GM12878 (cell line): ENCODE measurements around the gene GLT8D1. TPM values are rescaled to one million over a fixed set of nuclear protein-coding genes. Genes with fewer than 3 reads are reported as not detected.

Source experiments
- ATAC-seq: fragments of 200-7000 bp; cut with Tn5 transposase; 3 replicates; pipeline ENCODE4 v1.9.1; 2020; ENCODE audit warnings: mild to moderate bottlenecking, moderate library complexity
- BruUV-seq: library from RNA; stranded (reverse); fragments of 400-500 nt; replicated peaks from 2 replicates; lab custom pipeline; 2021; lab: Mats Ljungman, UMichigan
- CTCF ChIA-PET: fragments of 300-600 bp; sonication (Branson Sonifier 250); formaldehyde crosslinking; extraction: SDS; loops from one replicate; lab custom pipeline; 2021; ENCODE audit warnings: inconsistent platforms; lab: Yijun Ruan, JAX
- POLR2A ChIA-PET: fragments of 350-600 bp; formaldehyde crosslinking; extraction: SDS; loops from one replicate; lab custom pipeline; 2021; ENCODE audit warnings: inconsistent platforms; lab: Charles Lee
- RAD21 ChIA-PET: fragments of 300-600 bp; sonication (Branson Sonifier 250); formaldehyde crosslinking; loops from one replicate; lab custom pipeline; 2023; ENCODE audit warnings: antibody characterized with exemption; ENCODE audit not compliant: unreplicated experiment; lab: Charles Lee
- SMC1A ChIA-PET: fragments of 300-600 bp; sonication (Branson Sonifier 250); formaldehyde crosslinking; loops from one replicate; lab custom pipeline; 2023; ENCODE audit not compliant: unreplicated experiment, uncharacterized antibody; lab: Charles Lee
- DNase-seq: peaks from one replicate; pipeline ENCODE4 v3.0.0-alpha.2; 2011; ENCODE audit warnings: low read depth, low spot score
- FAIRE-seq: peaks from 3 replicates; lab custom pipeline; 2011; peaks lifted over from hg19 to GRCh38; lab: Jason Lieb, UNC
- H2AFZ ChIP-seq: 2 replicates; pipeline ENCODE4 v1.6.0; 2011; ENCODE audit warnings: low read depth, low read length, control low read depth; ENCODE audit not compliant: control insufficient read depth
- H3K27ac ChIP-seq: 2 replicates; pipeline ENCODE4 v1.5.1; 2011; ENCODE audit warnings: control low read depth; ENCODE audit not compliant: control insufficient read depth, insufficient read depth
- H3K27me3 ChIP-seq, 2 experiments: replicated peaks in 1 of 2; 2 replicates each; pipeline versions ENCODE4 v1.6.0 to v1.6.1; 2011; ENCODE audit warnings: low read length in 1 of 2; ENCODE audit not compliant: control insufficient read depth in 2 of 2, insufficient read depth in 2 of 2
- H3K36me3 ChIP-seq, 2 experiments: 2 replicates each; pipeline ENCODE4 v1.5.1; 2011; ENCODE audit warnings: low read length in 1 of 2; ENCODE audit not compliant: control insufficient read depth in 2 of 2, insufficient read depth in 2 of 2
- H3K4me1 ChIP-seq: 2 replicates; pipeline ENCODE4 v1.6.1; 2011; ENCODE audit warnings: mild to moderate bottlenecking, low read length, moderate library complexity, mixed read lengths; ENCODE audit not compliant: control insufficient read depth, insufficient read depth
- H3K4me2 ChIP-seq: 2 replicates; pipeline ENCODE4 v1.6.0; 2011; ENCODE audit warnings: control low read depth; ENCODE audit not compliant: control insufficient read depth, insufficient read depth
- H3K4me3 ChIP-seq: fragments of 200-600 bp; sonication (generic); 2 replicates; pipeline ENCODE4 v1.5.1; 2016
- H3K79me2 ChIP-seq: 2 replicates; pipeline ENCODE4 v1.6.0; 2011; ENCODE audit warnings: low read length; ENCODE audit not compliant: control insufficient read depth, insufficient read depth
- H3K9ac ChIP-seq: 2 replicates; pipeline ENCODE4 v1.8.0; 2011; ENCODE audit warnings: low read length, control low read depth, mixed read lengths; ENCODE audit not compliant: control insufficient read depth, insufficient read depth
- H3K9me3 ChIP-seq: replicated peaks from 3 replicates; pipeline ENCODE4 v1.5.1; 2011; ENCODE audit warnings: mild to moderate bottlenecking, low read length; ENCODE audit not compliant: control insufficient read depth, insufficient read depth
- H4K20me1 ChIP-seq: 2 replicates; pipeline ENCODE4 v1.6.0; 2011; ENCODE audit not compliant: control insufficient read depth, insufficient read depth
- BACH1 ChIP-seq: fragments of 450-650 bp; IDR thresholded peaks from 2 replicates; pipeline ENCODE4 v1.6.1; 2017; ENCODE audit warnings: mild to moderate bottlenecking, borderline replicate concordance
- POLR2A ChIP-seq: IDR thresholded peaks from 2 replicates; pipeline ENCODE4 v1.6.1; 2011; ENCODE audit warnings: low read depth, mild to moderate bottlenecking, low read length
- RCOR1 ChIP-seq: conservative IDR thresholded peaks from 2 replicates; pipeline ENCODE4 v1.6.1; 2012; ENCODE audit warnings: low read depth, low read length, improper control_type of control experiment
- SMARCA5 ChIP-seq: fragments of 450-650 bp; IDR thresholded peaks from 2 replicates; pipeline ENCODE4 v1.6.1; 2017; ENCODE audit warnings: mild to moderate bottlenecking
- YBX1 ChIP-seq: fragments of 450-650 bp; IDR thresholded peaks from 2 replicates; pipeline ENCODE4 v1.6.1; 2016; ENCODE audit warnings: antibody characterized with exemption
- ZNF384 ChIP-seq: IDR thresholded peaks from 2 replicates; pipeline ENCODE4 v1.6.1; 2012; ENCODE audit warnings: low read depth, mild to moderate bottlenecking, low read length, improper control_type of control experiment, borderline replicate concordance
- ZNF592 ChIP-seq: fragments of 450-650 bp; IDR thresholded peaks from 2 replicates; pipeline ENCODE4 v1.6.1; 2017; ENCODE audit warnings: mild to moderate bottlenecking, moderate library complexity
- ZZZ3 ChIP-seq: IDR thresholded peaks from 2 replicates; pipeline ENCODE4 v1.6.1; 2011; ENCODE audit warnings: low read depth; ENCODE audit not compliant: control insufficient read depth, insufficient read length
- WGBS: methylation state at CpG from one replicate; pipeline ENCODE4 v1.1.6; 2016; ENCODE audit warnings: low lambda C conversion rate; ENCODE audit not compliant: insufficient replicate concordance, insufficient coverage; ENCODE audit errors: missing lambda C conversion rate; 5-methylcytosine and 5-hydroxymethylcytosine counted together
- in situ Hi-C: fragments of 300-500 bp; cut with MboI; formaldehyde crosslinking; loops from 9 replicates; pipeline ENCODE4 v1.14.3; 2018; ENCODE audit warnings: mixed read lengths
- intact Hi-C: fragments of 100-400 bp; cut with micrococcal nuclease; formaldehyde crosslinking; loops from one replicate; pipeline ENCODE4 v1.14.2; 2022; ENCODE audit not compliant: unreplicated experiment
- polyA plus RNA-seq, 11 experiments: library from polyadenylated mRNA; depleted of rRNA in 4 of 11; unstranded in 6 of 11; stranded (reverse) in 5 of 11; fragments of >200 nt; fragmentation: Nextera tagmentation in 4 of 11; fragmentation: Illumina TruSeq in 1 of 11; extraction: Ambion mirVana in 4 of 11; extraction: Trizol in 1 of 11; gene quantifications; 1 replicate in 1 of 11; 2 replicates in 10 of 11; pipeline versions ENCODE4 v1.2.1 to v1.2.3, GENCODE V29; 2011 to 2016; ENCODE audit warnings: inconsistent platforms in 2 of 11, missing spikeins in 2 of 11, low read depth in 1 of 11
- total RNA-seq, 4 experiments: library from RNA; depleted of rRNA in 3 of 4; stranded (reverse); fragments of >200 nt in 3 of 4; fragmentation: Illumina TruSeq in 1 of 4; extraction: Trizol in 1 of 4; gene quantifications; 2 replicates each; pipeline versions ENCODE4 v1.2.1 to v1.2.3, GENCODE V29; 2013 to 2021

The GLT8D1 gene
- total and polyA plus RNA-seq, 10 of the 15 experiments (the other 5 are each of a cell fraction or from before 2014, with no cell fraction given): 25.3 to 73.4 (median 48.4) TPM

- Histone ChIP-seq H3K9me3 (no peaks in the 10 kb centered on the region), H2AFZ (no peak overlapping the region), H3K27me3 (no peaks in the 10 kb centered on the region), H3K27ac (no peak overlapping the region), H3K4me2 (no peak overlapping the region; the same call in 1 of the 2 replicates), H4K20me1 (no peaks in the 10 kb centered on the region), H3K79me2 (peaks cover 16% of the 10 kb centered on the region), H3K4me1 (peaks cover 36% of the 10 kb centered on the region), H3K4me3 (no peak overlapping the region), H3K36me3 (peaks cover 19 to 54% of the 10 kb centered on the region in 2 experiments), H3K9ac (no peak overlapping the region)
- TSS peak; percentile 72 for BruUV-seq
- in situ Hi-C loops: no loop called here
- ATAC-seq (no peak), DNase-seq (no peak), FAIRE-seq (no peak)
- POLR2A ChIA-PET: no interaction called here
- intact Hi-C loops: no loop called here
- 86% methylated on average over 7 of the region's 7 CpGs for WGBS
- TF ChIP-seq SMARCA5: no peak
- TF ChIP-seq POLR2A: peak; percentile 39; the same call in 1 of the 2 replicates
- RAD21 ChIA-PET: no interaction called here
- CTCF ChIA-PET: no interaction called here
- SMC1A ChIA-PET: interaction anchor here (1.0 to 1.7 kb wide), 3 partner anchors 8 to 149 kb away, joined by 3 to 5 read pairs (median 3); no protein-coding TSS in a partner anchor
Measured at GRCh38 chr3:52694528-52695189, 10.9 kb downstream of the GLT8D1 start.

- H2AFZ ChIP-seq: no peak overlapping the region
- no peak for FAIRE-seq
- H3K27ac ChIP-seq: no peak overlapping the region
- no peaks in the 10 kb centered on the region for H3K27me3 ChIP-seq
- ATAC-seq: no peak
- DNase-seq: no peak
- RAD21 ChIA-PET: no interaction called here
- TF ChIP-seq YBX1 (no peak), RCOR1 (no peak), ZNF384 (no peak), ZZZ3 (no peak), BACH1 (no peak), ZNF592 (no peak)
- TF ChIP-seq, all 136 proteins: peak for 0
- H3K79me2 ChIP-seq: peaks cover 29% of the 10 kb centered on the region
- intact Hi-C loops (no loop called here), in situ Hi-C loops (no loop called here)
- no peak overlapping the region for H3K9ac ChIP-seq
- no peaks in the 10 kb centered on the region for H3K9me3 ChIP-seq
- H3K4me1 ChIP-seq: peaks cover 42% of the 10 kb centered on the region
- H3K4me2 ChIP-seq: no peak overlapping the region
- BruUV-seq: no TSS peak
- CTCF ChIA-PET: interaction anchor here (0.8 to 1.6 kb wide), 2 partner anchors 42 to 106 kb away, joined by 3 to 5 read pairs; no protein-coding TSS in a partner anchor
- POLR2A ChIA-PET: interaction anchor here (0.6 to 1.4 kb wide), 4 partner anchors 13 to 79 kb away, joined by 3 to 4 read pairs (median 4); partner anchors contain the start of genes GLT8D1 and SPCS1
- H4K20me1 ChIP-seq: no peaks in the 10 kb centered on the region
- H3K36me3 ChIP-seq: peaks cover 21 to 67% of the 10 kb centered on the region in 2 experiments
- SMC1A ChIA-PET: interaction anchor here (0.6 to 1.7 kb wide), 5 partner anchors 13 to 291 kb away, joined by 3 to 5 read pairs (median 5); partner anchors contain the start of genes GLT8D1 and SPCS1
- no peak overlapping the region for H3K4me3 ChIP-seq
Measured at GRCh38 chr3:52693071-52693470, 12.5 kb downstream of the GLT8D1 start.
